ENCODE measurements around the gene PAX2. TPM values are rescaled to one million over a fixed set of nuclear protein-coding genes. Genes with fewer than 3 reads are reported as not detected.

PAX2 gene
- polyA plus RNA-seq, 4 donors, result 0.09 TPM; not detected in 3

DNA sequence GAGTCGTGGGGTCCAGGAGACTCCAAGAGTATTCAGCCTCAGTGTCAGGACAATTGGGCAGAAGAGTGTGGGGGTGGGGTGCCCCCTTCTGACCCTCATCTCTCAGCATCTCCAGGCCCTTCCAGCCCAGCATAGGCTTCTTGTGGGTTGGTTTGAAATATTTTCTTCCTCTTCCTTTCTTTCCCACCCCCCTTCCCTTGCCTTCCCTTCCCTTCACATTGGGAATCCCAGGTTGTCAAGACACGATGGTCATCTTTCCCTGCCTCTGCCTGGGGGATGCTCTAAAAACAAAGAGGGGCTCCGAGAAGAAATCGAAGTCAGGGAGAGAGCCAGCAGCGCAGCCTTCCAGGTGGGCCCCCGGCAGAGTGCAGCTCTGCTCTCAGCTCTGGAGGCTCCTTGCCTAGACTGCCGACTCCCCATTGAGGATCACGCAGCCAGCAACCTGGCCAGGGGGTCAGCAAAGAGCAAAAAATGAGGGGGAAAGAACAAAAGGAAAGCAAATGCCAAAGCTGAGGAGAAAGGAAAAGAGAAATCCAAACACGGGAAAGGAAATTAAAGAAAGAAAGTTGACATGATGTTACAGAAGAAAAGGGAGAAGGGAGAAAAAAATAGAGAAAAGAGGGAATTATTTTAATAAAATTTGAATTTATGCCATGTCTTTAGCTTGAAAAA, 1.5 kb downstream of the PAX2 start:
- no peak overlapping the region for H3K27ac ChIP-seq (ENCODE audit: low read depth in 1 of 3, low read length in 2 of 3)
- no peaks in the 10 kb centered on the region for H3K36me3 ChIP-seq (ENCODE audit: control insufficient read depth in 3 of 3, insufficient read depth in 2 of 3, low read depth in 1 of 3, low read length in 3 of 3)
- FAIRE-seq, result no peak
- DNase-seq, result no peak
- 8 to 11% (median 8%) methylated on average over 9 of the region's 9 CpGs for WGBS, 3 donors
- no peaks in the 10 kb centered on the region for H3K4me1 ChIP-seq (ENCODE audit: control insufficient read depth in 3 of 3, insufficient read depth in 2 of 3, low read depth in 1 of 3, low read length in 2 of 3)
- peaks cover 21 to 94% (median 71%) of the 10 kb centered on the region in 3 donors for H3K27me3 ChIP-seq (ENCODE audit: control insufficient read depth in 3 of 3, insufficient read depth in 3 of 3, low read length in 3 of 3)
- peaks cover 0 to 2% of the 10 kb centered on the region in 2 donors for H3K9me3 ChIP-seq (ENCODE audit: control insufficient read depth in 2 of 2, insufficient read depth in 1 of 2, low read depth in 1 of 2, low read length in 1 of 2)
- H3K4me3 ChIP-seq (ENCODE audit: low read depth in 1 of 3, low read length in 3 of 3), result no peak overlapping the region

DNA sequence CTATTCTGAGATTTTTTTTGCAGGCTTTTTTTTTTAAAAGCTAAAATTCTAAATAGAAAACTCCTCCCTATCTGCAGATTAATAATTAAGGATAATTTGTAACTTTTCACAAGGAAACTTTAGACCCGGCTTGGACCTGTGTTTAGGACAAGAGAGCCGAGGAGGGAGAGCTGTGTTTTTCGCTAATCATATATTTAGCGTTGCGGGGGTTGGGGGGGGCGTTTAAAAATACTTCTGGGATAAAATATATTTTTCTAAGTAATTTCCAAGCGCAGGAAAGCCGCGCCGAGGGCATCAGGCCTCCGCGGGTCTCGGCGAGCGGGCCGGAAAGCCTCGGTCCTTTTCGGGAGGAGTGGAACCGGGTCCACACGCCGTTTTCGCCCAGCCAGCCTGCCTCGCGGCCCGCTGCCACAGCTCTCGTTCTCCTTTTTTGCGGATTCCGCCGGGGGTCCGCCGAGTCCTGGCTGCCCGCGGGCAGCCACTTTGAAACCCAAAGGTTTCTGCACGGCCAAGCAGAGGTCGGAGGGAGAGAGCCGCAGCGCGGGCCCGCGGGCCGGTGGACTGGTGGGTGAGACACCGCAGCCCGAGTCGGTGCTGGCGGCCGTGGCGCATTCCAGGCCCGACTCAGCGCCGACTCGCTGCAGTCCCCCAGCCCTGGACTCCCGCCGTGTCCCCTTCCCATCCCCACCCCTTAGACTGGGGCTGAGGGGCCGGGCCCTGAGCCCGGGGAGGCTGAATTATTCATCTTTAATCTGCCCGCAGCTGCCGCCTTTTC, 2.3 kb downstream of the PAX2 start:
- no peak overlapping the region for H3K4me3 ChIP-seq (ENCODE audit: low read depth in 1 of 3, low read length in 3 of 3)
- H3K4me1 ChIP-seq (ENCODE audit: control insufficient read depth in 3 of 3, insufficient read depth in 2 of 3, low read depth in 1 of 3, low read length in 2 of 3), result no peaks in the 10 kb centered on the region
- H3K36me3 ChIP-seq (ENCODE audit: control insufficient read depth in 3 of 3, insufficient read depth in 2 of 3, low read depth in 1 of 3, low read length in 3 of 3), result no peaks in the 10 kb centered on the region
- no peak for FAIRE-seq
- 3 to 5% (median 4%) methylated on average over 57 of the region's 57 CpGs for WGBS, 3 donors
- no peak overlapping the region for H3K27ac ChIP-seq (ENCODE audit: low read depth in 1 of 3, low read length in 2 of 3)
- DNase-seq, result no peak
- peaks cover 21 to 94% (median 73%) of the 10 kb centered on the region in 3 donors for H3K27me3 ChIP-seq (ENCODE audit: control insufficient read depth in 3 of 3, insufficient read depth in 3 of 3, low read length in 3 of 3)
- peaks cover 0 to 2% of the 10 kb centered on the region in 2 donors for H3K9me3 ChIP-seq (ENCODE audit: control insufficient read depth in 2 of 2, insufficient read depth in 1 of 2, low read depth in 1 of 2, low read length in 1 of 2)

GRCh38 chr10:100748231-100749058, 3.1 kb downstream of the PAX2 start:
- WGBS, 3 donors, result 2 to 7% (median 3%) methylated on average over 56 of the region's 56 CpGs
- Histone ChIP-seq H3K4me3 (ENCODE audit: low read depth in 1 of 3, low read length in 3 of 3) (no peak overlapping the region), H3K27ac (ENCODE audit: low read depth in 1 of 3, low read length in 2 of 3) (no peak overlapping the region), H3K4me1 (ENCODE audit: control insufficient read depth in 3 of 3, insufficient read depth in 2 of 3, low read depth in 1 of 3, low read length in 2 of 3) (no peaks in the 10 kb centered on the region), H3K27me3 (ENCODE audit: control insufficient read depth in 3 of 3, insufficient read depth in 3 of 3, low read length in 3 of 3) (peaks cover 23 to 94% (median 76%) of the 10 kb centered on the region in 3 donors), H3K9me3 (ENCODE audit: control insufficient read depth in 2 of 2, insufficient read depth in 1 of 2, low read depth in 1 of 2, low read length in 1 of 2) (peaks cover 0 to 2% of the 10 kb centered on the region in 2 donors), H3K36me3 (ENCODE audit: control insufficient read depth in 3 of 3, insufficient read depth in 2 of 3, low read depth in 1 of 3, low read length in 3 of 3) (no peaks in the 10 kb centered on the region)
- no peak for FAIRE-seq
- no peak for DNase-seq

DNA sequence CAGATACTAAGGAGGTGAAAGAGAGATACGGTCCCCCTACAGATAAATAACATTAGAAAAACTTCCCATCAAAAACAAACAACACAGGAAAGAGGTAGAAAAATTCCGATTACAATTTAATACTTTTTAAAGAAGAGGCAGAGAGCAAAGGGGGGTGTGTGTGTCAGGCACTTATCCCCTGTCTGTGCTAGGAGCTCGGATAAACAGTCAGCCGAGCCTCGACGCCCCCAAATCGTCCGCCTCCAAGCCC, 3.6 kb downstream of the PAX2 start:
- H3K36me3 ChIP-seq (ENCODE audit: control insufficient read depth in 3 of 3, insufficient read depth in 2 of 3, low read depth in 1 of 3, low read length in 3 of 3), result no peaks in the 10 kb centered on the region
- FAIRE-seq (no peak), DNase-seq (no peak)
- H3K27ac ChIP-seq (ENCODE audit: low read depth in 1 of 3, low read length in 2 of 3), result no peak overlapping the region
- WGBS, 3 donors, result 2 to 14% (median 6%) methylated on average over 8 of the region's 8 CpGs
- peaks cover 0 to 2% of the 10 kb centered on the region in 2 donors for H3K9me3 ChIP-seq (ENCODE audit: control insufficient read depth in 2 of 2, insufficient read depth in 1 of 2, low read depth in 1 of 2, low read length in 1 of 2)
- peaks cover 19 to 93% (median 76%) of the 10 kb centered on the region in 3 donors for H3K27me3 ChIP-seq (ENCODE audit: control insufficient read depth in 3 of 3, insufficient read depth in 3 of 3, low read length in 3 of 3)
- no peak overlapping the region for H3K4me3 ChIP-seq (ENCODE audit: low read depth in 1 of 3, low read length in 3 of 3)
- H3K4me1 ChIP-seq (ENCODE audit: control insufficient read depth in 3 of 3, insufficient read depth in 2 of 3, low read depth in 1 of 3, low read length in 2 of 3), result no peaks in the 10 kb centered on the region

GRCh38 chr10:100749309-100750217, 4.2 kb downstream of the PAX2 start:
- WGBS, 3 donors, result 8 to 15% (median 11%) methylated on average over 50 of the region's 50 CpGs
- Histone ChIP-seq H3K4me3 (ENCODE audit: low read depth in 1 of 3, low read length in 3 of 3) (no peak overlapping the region), H3K9me3 (ENCODE audit: control insufficient read depth in 2 of 2, insufficient read depth in 1 of 2, low read depth in 1 of 2, low read length in 1 of 2) (peaks cover 0 to 2% of the 10 kb centered on the region in 2 donors), H3K27ac (ENCODE audit: low read depth in 1 of 3, low read length in 2 of 3) (no peak overlapping the region), H3K36me3 (ENCODE audit: control insufficient read depth in 3 of 3, insufficient read depth in 2 of 3, low read depth in 1 of 3, low read length in 3 of 3) (no peaks in the 10 kb centered on the region), H3K27me3 (ENCODE audit: control insufficient read depth in 3 of 3, insufficient read depth in 3 of 3, low read length in 3 of 3) (peaks cover 19 to 93% (median 76%) of the 10 kb centered on the region in 3 donors), H3K4me1 (ENCODE audit: control insufficient read depth in 3 of 3, insufficient read depth in 2 of 3, low read depth in 1 of 3, low read length in 2 of 3) (no peaks in the 10 kb centered on the region)
- DNase-seq, result no peak
- no peak for FAIRE-seq

GRCh38 chr10:100750291-100751210, 5.2 kb downstream of the PAX2 start:
- DNase-seq (no peak), FAIRE-seq (no peak)
- peaks cover 0 to 2% of the 10 kb centered on the region in 2 donors for H3K9me3 ChIP-seq (ENCODE audit: control insufficient read depth in 2 of 2, insufficient read depth in 1 of 2, low read depth in 1 of 2, low read length in 1 of 2)
- no peak overlapping the region for H3K4me3 ChIP-seq (ENCODE audit: low read depth in 1 of 3, low read length in 3 of 3)
- peaks cover 12 to 94% (median 76%) of the 10 kb centered on the region in 3 donors for H3K27me3 ChIP-seq (ENCODE audit: control insufficient read depth in 3 of 3, insufficient read depth in 3 of 3, low read length in 3 of 3)
- no peaks in the 10 kb centered on the region for H3K4me1 ChIP-seq (ENCODE audit: control insufficient read depth in 3 of 3, insufficient read depth in 2 of 3, low read depth in 1 of 3, low read length in 2 of 3)
- WGBS, 3 donors, result 11 to 15% (median 14%) methylated on average over 36 to 37 of the region's 37 CpGs
- H3K27ac ChIP-seq (ENCODE audit: low read depth in 1 of 3, low read length in 2 of 3), result no peak overlapping the region
- no peaks in the 10 kb centered on the region for H3K36me3 ChIP-seq (ENCODE audit: control insufficient read depth in 3 of 3, insufficient read depth in 2 of 3, low read depth in 1 of 3, low read length in 3 of 3)

DNA sequence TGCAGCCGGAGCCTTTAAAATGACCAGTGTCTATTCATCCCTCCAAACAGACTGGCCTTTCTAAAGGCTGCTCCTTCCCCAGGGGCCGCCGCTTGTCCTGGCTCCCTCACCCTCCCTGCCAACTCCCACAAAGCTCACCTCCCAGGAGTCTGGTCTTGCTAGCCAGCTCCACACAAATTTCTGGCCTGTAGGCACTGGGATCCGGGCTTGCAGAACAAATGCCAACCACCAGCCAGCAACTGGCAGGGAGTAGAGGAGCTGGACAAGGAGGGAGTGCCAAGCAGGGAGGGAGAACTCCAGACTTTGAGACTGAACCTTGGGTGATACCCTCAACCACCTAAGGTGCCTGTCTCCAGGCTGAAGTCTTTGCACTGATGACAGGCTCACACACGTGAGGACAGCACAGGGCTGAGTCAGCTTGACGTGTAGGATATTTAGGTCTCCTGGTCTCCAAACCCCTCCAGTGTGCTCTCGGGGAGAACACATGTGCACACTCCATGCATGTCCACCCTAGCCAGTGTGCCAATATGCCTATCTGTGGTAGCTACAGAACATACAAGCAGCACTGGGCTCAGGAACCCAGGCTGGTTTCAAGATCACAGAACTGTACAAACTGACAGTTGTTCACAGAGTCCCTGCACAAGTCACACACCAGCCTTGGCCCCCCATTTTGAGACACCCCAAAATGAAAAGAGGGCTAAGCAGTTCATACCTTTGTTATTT, 6.0 kb downstream of the PAX2 start:
- H3K9me3 ChIP-seq (ENCODE audit: control insufficient read depth in 2 of 2, insufficient read depth in 1 of 2, low read depth in 1 of 2, low read length in 1 of 2), result peaks cover 0 to 2% of the 10 kb centered on the region in 2 donors
- H3K27ac ChIP-seq (ENCODE audit: low read depth in 1 of 3, low read length in 2 of 3), result no peak overlapping the region
- FAIRE-seq (no peak), DNase-seq (no peak)
- no peaks in the 10 kb centered on the region for H3K4me1 ChIP-seq (ENCODE audit: control insufficient read depth in 3 of 3, insufficient read depth in 2 of 3, low read depth in 1 of 3, low read length in 2 of 3)
- H3K4me3 ChIP-seq (ENCODE audit: low read depth in 1 of 3, low read length in 3 of 3), result no peak overlapping the region
- H3K36me3 ChIP-seq (ENCODE audit: control insufficient read depth in 3 of 3, insufficient read depth in 2 of 3, low read depth in 1 of 3, low read length in 3 of 3), result no peaks in the 10 kb centered on the region
- WGBS, 3 donors, result 40 to 46% (median 41%) methylated on average over 7 of the region's 7 CpGs
- H3K27me3 ChIP-seq (ENCODE audit: control insufficient read depth in 3 of 3, insufficient read depth in 3 of 3, low read length in 3 of 3), result peaks cover 7 to 94% (median 76%) of the 10 kb centered on the region in 3 donors

All from small intestine (tissue), 7 donors.